IPS-18a (cell line): ENCODE data around the gene SYT5.

ENCODE experiments used
- H3K27ac ChIP-seq: one replicate; pipeline ENCODE4 v1.5.1; 2013; ENCODE audit warnings: low read length
- H3K27me3 ChIP-seq: one replicate; pipeline ENCODE4 v1.6.1; 2013; ENCODE audit warnings: mild to moderate bottlenecking, low read length; ENCODE audit not compliant: control insufficient read depth, insufficient read depth
- H3K36me3 ChIP-seq: one replicate; pipeline ENCODE4 v1.6.1; 2013; ENCODE audit warnings: low read depth, low read length; ENCODE audit not compliant: control insufficient read depth
- H3K4me1 ChIP-seq: one replicate; pipeline ENCODE4 v1.6.1; 2013; ENCODE audit warnings: low read depth, low read length; ENCODE audit not compliant: control insufficient read depth
- H3K4me3 ChIP-seq: one replicate; pipeline ENCODE4 v1.5.1; 2013; ENCODE audit warnings: low read length
- H3K9ac ChIP-seq: one replicate; pipeline ENCODE4 v1.6.1; 2013; ENCODE audit warnings: mild to moderate bottlenecking, low read length, moderate library complexity
- H3K9me3 ChIP-seq: one replicate; pipeline ENCODE4 v1.6.1; 2013; ENCODE audit warnings: low read depth, low read length; ENCODE audit not compliant: control insufficient read depth

Gene SYT5

GRCh38 chr19:55133639-55134444 lies 46.2 kb downstream of the SYT5 start:
- Histone ChIP-seq H3K4me3 (no peak overlapping the region), H3K4me1 (peaks cover 4% of the 10 kb centered on the region), H3K9ac (no peak overlapping the region), H3K27ac (no peak overlapping the region), H3K9me3 (no peaks in the 10 kb centered on the region), H3K27me3 (no peaks in the 10 kb centered on the region), H3K36me3 (no peaks in the 10 kb centered on the region)

- no peak overlapping the region for H3K4me3 ChIP-seq
- H3K4me1 ChIP-seq, result peaks cover 4% of the 10 kb centered on the region
- no peaks in the 10 kb centered on the region for H3K36me3 ChIP-seq
- H3K27me3 ChIP-seq, result no peaks in the 10 kb centered on the region
- no peaks in the 10 kb centered on the region for H3K9me3 ChIP-seq
- no peak overlapping the region for H3K9ac ChIP-seq
- H3K27ac ChIP-seq, result no peak overlapping the region
Measured at GRCh38 chr19:55132453-55133129, 47.5 kb downstream of the SYT5 start.

- Histone ChIP-seq H3K9ac (no peak overlapping the region), H3K9me3 (no peaks in the 10 kb centered on the region), H3K27me3 (no peaks in the 10 kb centered on the region)
Measured at GRCh38 chr19:55131421-55131820, 48.7 kb downstream of the SYT5 start.

More at GRCh38 chr19:55131421-55131820, 48.7 kb downstream of the SYT5 start:
- Histone ChIP-seq H3K27ac (no peak overlapping the region), H3K4me1 (peaks cover 4% of the 10 kb centered on the region), H3K36me3 (no peaks in the 10 kb centered on the region), H3K4me3 (no peak overlapping the region)
